OCI-LY3 (cell line): ENCODE measurements around the gene GLT1D1.
"Not testable (repeated sequence)": the region's sequence is repeated elsewhere in the genome, so short reads cannot be mapped to it uniquely, and the experiment has no call there.

Experiments used
- H2AFZ ChIP-seq: fragments of 200-600, 300-600 bp; shearing (Covaris generic); 2 replicates; pipeline ENCODE4 v1.6.0; 2014; ENCODE audit warnings: antibody characterized with exemption, low read depth, low read length
- H3K27ac ChIP-seq: fragments of 200-600, 300-600 bp; sonication (generic); 2 replicates; pipeline ENCODE4 v1.5.1; 2014; ENCODE audit warnings: mild to moderate bottlenecking, low read length, moderate library complexity, mixed read lengths
- H3K27me3 ChIP-seq: fragments of 200-600, 300-600 bp; sonication (generic); 2 replicates; pipeline ENCODE4 v1.6.1; 2014; ENCODE audit warnings: low read depth, low read length, mixed read lengths
- H3K36me3 ChIP-seq: fragments of 200-600, 300-600 bp; sonication (generic); replicated peaks from 2 replicates; pipeline ENCODE3; 2014; ENCODE audit warnings: low read depth, low read length, mixed read lengths
- H3K4me1 ChIP-seq: fragments of 300-600, 200-600 bp; sonication (generic); 2 replicates; pipeline ENCODE4 v1.6.1; 2014; ENCODE audit warnings: low read length, mixed read lengths
- H3K4me2 ChIP-seq: fragments of 200-600, 300-600 bp; sonication (generic); 2 replicates; pipeline ENCODE4 v1.6.1; 2014; ENCODE audit warnings: low read length, mixed read lengths
- H3K4me3 ChIP-seq: fragments of 300-600, 200-600 bp; sonication (generic); 2 replicates; pipeline ENCODE4 v1.5.1; 2014; ENCODE audit warnings: antibody characterized with exemption, mild to moderate bottlenecking, low read length, moderate library complexity
- H3K79me2 ChIP-seq: fragments of 300-600, 200-600 bp; shearing (Covaris generic); 2 replicates; pipeline ENCODE4 v1.6.1; 2014; ENCODE audit warnings: mild to moderate bottlenecking, low read length, mixed read lengths
- H3K9ac ChIP-seq: fragments of 300-600, 200-600 bp; shearing (Covaris generic); 2 replicates; pipeline ENCODE4 v1.6.0; 2014; ENCODE audit warnings: mild to moderate bottlenecking, low read length, moderate library complexity
- H3K9me3 ChIP-seq: fragments of 200-600, 300-600 bp; shearing (Covaris generic); 2 replicates; pipeline ENCODE4 v1.6.1; 2014; ENCODE audit warnings: low read length, mixed read lengths; ENCODE audit not compliant: insufficient read depth
- H4K20me1 ChIP-seq: fragments of 200-600, 300-600 bp; sonication (generic); 2 replicates; pipeline ENCODE4 v1.6.1; 2016; ENCODE audit warnings: low read length, mixed read lengths; ENCODE audit not compliant: insufficient read depth
- CTCF ChIP-seq: fragments of 200-600, 300-600 bp; sonication (generic); IDR thresholded peaks from 2 replicates; pipeline ENCODE4 v1.5.1; 2014; ENCODE audit warnings: antibody characterized with exemption, low read length, low read depth
- EZH2phosphoT487 ChIP-seq: fragments of 200-600 bp; shearing (Covaris generic); IDR thresholded peaks from 2 replicates; pipeline ENCODE4 v1.6.1; 2018; ENCODE audit warnings: antibody characterized with exemption, mixed run types, low read depth

GLT1D1 gene

DNA sequence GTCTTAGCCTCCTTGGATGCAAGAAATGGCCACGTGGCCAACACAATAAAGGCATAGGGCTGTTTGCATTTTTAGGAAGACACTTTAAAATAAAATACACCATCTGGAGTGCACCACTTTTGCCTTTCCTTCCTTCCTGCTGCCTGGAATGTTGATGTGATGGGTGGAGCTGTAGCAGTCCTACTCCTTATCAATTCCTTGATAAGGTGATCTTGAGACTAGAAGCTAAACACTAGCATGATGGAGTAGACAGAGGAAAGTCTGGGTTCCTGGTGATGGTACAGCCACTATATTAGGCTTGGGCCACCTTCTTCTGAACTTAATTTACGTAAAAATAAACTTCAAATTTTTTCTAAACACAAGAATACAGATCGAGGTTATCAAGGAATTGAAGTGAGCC is 2.9 kb upstream of the GLT1D1 start:
- H3K9ac ChIP-seq = no peak overlapping the region
- H3K27me3 ChIP-seq = peaks cover 10% of the 10 kb centered on the region; the same call in 1 of the 2 replicates
- H3K27ac ChIP-seq = no peak overlapping the region
- no peak overlapping the region for H3K4me3 ChIP-seq
- no peaks in the 10 kb centered on the region for H4K20me1 ChIP-seq
- H3K4me2 ChIP-seq = no peak overlapping the region
- no peak for TF ChIP-seq CTCF
- TF ChIP-seq EZH2phosphoT487 = no peak
- no peaks in the 10 kb centered on the region for H3K79me2 ChIP-seq
- no peaks in the 10 kb centered on the region for H3K36me3 ChIP-seq
- H3K9me3 ChIP-seq = no peaks in the 10 kb centered on the region
- no peaks in the 10 kb centered on the region for H3K4me1 ChIP-seq
- H2AFZ ChIP-seq = no peak overlapping the region

DNA sequence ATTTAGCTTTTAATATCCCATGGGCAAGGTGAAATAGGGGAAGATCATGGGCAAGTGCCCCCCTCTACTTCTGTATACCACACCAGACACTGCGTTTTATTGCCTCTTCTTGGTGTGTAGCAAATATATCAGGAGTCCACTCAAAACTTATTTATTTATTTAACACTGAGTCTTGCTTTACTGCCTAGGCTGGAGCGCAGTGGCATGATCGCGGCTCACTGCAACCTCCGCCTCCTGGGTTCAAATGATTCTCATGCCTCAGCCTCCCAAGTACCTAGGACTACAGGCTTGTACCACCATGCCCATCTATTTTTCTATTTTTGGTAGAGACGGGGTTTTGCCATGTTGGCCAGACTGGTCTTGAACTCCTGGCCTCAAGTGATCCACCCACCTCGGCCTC is 1.8 kb upstream of the GLT1D1 start:
- H3K27ac ChIP-seq, H4K20me1 ChIP-seq, H3K9me3 ChIP-seq, H3K79me2 ChIP-seq, H3K4me3 ChIP-seq, H3K36me3 ChIP-seq, H3K27me3 ChIP-seq, H3K4me1 ChIP-seq, H2AFZ ChIP-seq, H3K4me2 ChIP-seq, H3K9ac ChIP-seq: not testable (repeated sequence)

DNA sequence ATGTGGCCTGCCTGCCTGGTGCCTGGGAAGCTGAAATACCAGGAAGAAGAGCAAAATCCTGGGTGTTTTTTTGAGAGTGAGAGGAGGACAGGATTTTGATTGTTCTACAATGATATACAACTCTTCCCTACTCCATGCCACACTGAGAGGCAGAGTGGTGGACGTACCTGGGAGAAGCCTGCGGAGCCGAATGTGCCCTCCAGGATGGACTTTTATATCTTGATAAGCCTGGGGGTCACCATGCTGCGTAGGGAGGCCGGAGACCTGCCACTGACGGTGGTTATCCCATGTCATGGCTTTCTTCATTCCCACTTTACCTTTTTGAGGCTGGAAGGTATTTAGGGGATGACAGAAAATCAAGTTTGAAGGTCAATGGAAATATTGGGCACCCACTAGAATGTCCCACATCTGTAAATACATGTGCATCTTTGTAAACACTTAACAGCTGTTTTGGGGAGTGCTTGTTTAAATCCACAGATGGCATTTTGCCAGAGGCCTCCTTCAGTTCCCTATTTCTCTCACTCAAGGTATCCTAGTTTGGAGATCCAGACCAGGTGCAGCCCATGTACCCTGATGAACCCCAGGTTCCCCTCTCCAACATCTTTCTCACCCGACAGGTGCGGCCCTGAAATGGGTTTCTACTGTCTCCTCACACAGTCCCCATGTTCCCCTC is 1.1 kb upstream of the GLT1D1 start:
- Histone ChIP-seq H3K9ac (no peak overlapping the region), H3K9me3 (no peaks in the 10 kb centered on the region), H4K20me1 (no peaks in the 10 kb centered on the region), H3K27me3 (peaks cover 10% of the 10 kb centered on the region; the same call in 1 of the 2 replicates), H3K79me2 (no peaks in the 10 kb centered on the region), H3K4me3 (no peak overlapping the region), H3K4me1 (no peaks in the 10 kb centered on the region), H3K36me3 (no peaks in the 10 kb centered on the region), H3K4me2 (no peak overlapping the region), H2AFZ (no peak overlapping the region), H3K27ac (no peak overlapping the region)
- TF ChIP-seq EZH2phosphoT487 (no peak), CTCF (no peak)

DNA sequence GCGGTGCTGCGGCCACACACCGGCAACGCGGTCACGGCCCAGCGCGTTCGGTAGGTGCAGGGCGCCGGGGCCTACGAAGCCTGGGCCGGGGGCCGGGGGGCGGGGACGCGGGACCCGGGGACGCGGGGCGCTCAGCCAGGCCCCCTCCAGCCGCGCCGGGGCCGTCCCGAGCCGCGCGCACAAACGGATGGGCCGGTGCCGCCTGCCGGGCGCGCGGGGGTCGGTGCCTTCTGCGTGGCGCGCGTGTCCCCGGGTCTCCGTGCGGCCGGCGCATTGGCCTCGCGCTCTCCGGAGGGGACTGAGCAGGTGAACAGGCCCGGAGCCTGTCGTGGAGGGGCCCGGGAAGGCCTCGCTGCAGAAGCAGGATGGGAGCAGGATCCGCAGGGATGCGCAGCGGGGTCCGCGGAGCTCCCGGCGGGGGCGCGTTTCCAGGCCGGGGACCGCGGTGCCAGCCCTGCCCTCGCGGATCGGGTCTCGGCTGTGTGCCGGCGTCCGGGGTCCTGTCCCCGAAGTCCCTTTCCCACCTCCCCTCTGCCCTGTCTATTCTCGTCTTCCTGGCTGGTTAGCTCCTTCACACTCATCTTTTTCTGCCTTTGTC is 421 bp downstream of the GLT1D1 start:
- Histone ChIP-seq H3K27me3 (peaks cover 10% of the 10 kb centered on the region; the same call in 1 of the 2 replicates), H3K4me3 (no peak overlapping the region), H2AFZ (no peak overlapping the region)

More for the DNA sequence above, 421 bp downstream of the GLT1D1 start:
- H4K20me1 ChIP-seq = no peaks in the 10 kb centered on the region
- TF ChIP-seq CTCF (no peak), EZH2phosphoT487 (no peak)
- H3K79me2 ChIP-seq = no peaks in the 10 kb centered on the region
- H3K9me3 ChIP-seq = no peaks in the 10 kb centered on the region
- no peaks in the 10 kb centered on the region for H3K4me1 ChIP-seq
- no peak overlapping the region for H3K9ac ChIP-seq
- H3K4me2 ChIP-seq = no peak overlapping the region
- no peaks in the 10 kb centered on the region for H3K36me3 ChIP-seq
- H3K27ac ChIP-seq = no peak overlapping the region
